ENCODE measurements around the gene NOVA1.

- TF ChIP-seq EZH2 (IDR thresholded peaks at IDR 0.05; ENCODE audit: insufficient read depth, poor library complexity, severe bottlenecking), result no peak
- TF ChIP-seq EZH2phosphoT487 (IDR thresholded peaks at IDR 0.05; ENCODE audit: insufficient read depth, low read depth), result no peak
Observed at GRCh38 chr14:26626256-26626655, 28.4 kb upstream of the NOVA1 start.
